Measurements from ENCODE around the gene SEMA5B.
A peak's percentile ranks its signal among the peaks of the same experiment; 100 is the strongest.

- TF ChIP-seq POLR2A (IDR thresholded peaks at IDR 0.05; ENCODE audit: low read depth, low read length) = no peak
- TF ChIP-seq CTCF (conservative IDR thresholded peaks at IDR 0.05; ENCODE audit: low read depth, low read length) = no peak
- TF ChIP-seq USF2 (IDR thresholded peaks at IDR 0.05; ENCODE audit: low read depth, low read length) = no peak
- TF ChIP-seq MXI1 (IDR thresholded peaks at IDR 0.05; ENCODE audit: borderline replicate concordance, low read depth, low read length) = no peak
- TF ChIP-seq MAFK (IDR thresholded peaks at IDR 0.05; ENCODE audit: low read depth, low read length) = no peak
- no peak for TF ChIP-seq ELK1 (IDR thresholded peaks at IDR 0.05; ENCODE audit: borderline replicate concordance, low read depth, low read length)
- no peak for TF ChIP-seq SMC3 (IDR thresholded peaks at IDR 0.05; ENCODE audit: low read depth, low read length)
- TF ChIP-seq MAZ (IDR thresholded peaks at IDR 0.05; ENCODE audit: borderline replicate concordance, low read depth, low read length) = no peak
- TF ChIP-seq CEBPB (IDR thresholded peaks at IDR 0.05; ENCODE audit: low read depth, low read length) = peak; percentile 29; the same call in 1 of the 2 replicates
- no peak for TF ChIP-seq RAD21 (IDR thresholded peaks at IDR 0.05; ENCODE audit: low read length)
- no peak for TF ChIP-seq NFE2L2 (IDR thresholded peaks at IDR 0.05; ENCODE audit: low read depth, low read length)
- TF ChIP-seq CHD1 (IDR thresholded peaks at IDR 0.05; ENCODE audit: low read depth, low read length) = no peak
- TF ChIP-seq BHLHE40 (IDR thresholded peaks at IDR 0.05; ENCODE audit: low read depth, low read length) = no peak
- TF ChIP-seq FOS (IDR thresholded peaks at IDR 0.05; ENCODE audit: low read depth, low read length) = no peak
Observed at GRCh38 chr3:122940628-122941086, 86.9 kb downstream of the SEMA5B start.

Data from IMR-90 (cell line).